ENCODE data around the gene NAXD.

The NAXD gene

GRCh38 chr13:110574161-110574560 is 41.2 kb upstream of the NAXD start:
- no peak for TF ChIP-seq ZBTB7A (IDR thresholded peaks at IDR 0.05; ENCODE audit: low read depth)
- TF ChIP-seq REST (IDR thresholded peaks at IDR 0.05; ENCODE audit: low read depth) = no peak
- TF ChIP-seq RAD21 (IDR thresholded peaks at IDR 0.05; ENCODE audit: low read depth) = no peak
- TF ChIP-seq TCF12 (IDR thresholded peaks at IDR 0.05; ENCODE audit: low read depth) = no peak
- TF ChIP-seq CREB1 (IDR thresholded peaks at IDR 0.05; ENCODE audit: low read depth) = no peak
- no peak for TF ChIP-seq NFIC (IDR thresholded peaks at IDR 0.05)
- TF ChIP-seq EGR1 (IDR thresholded peaks at IDR 0.05) = no peak
- TF ChIP-seq MAX (IDR thresholded peaks at IDR 0.05) = no peak
- TF ChIP-seq CEBPB (IDR thresholded peaks at IDR 0.05) = no peak
- TF ChIP-seq TEAD4 (IDR thresholded peaks at IDR 0.05) = no peak
- no peak for TF ChIP-seq TAF1 (IDR thresholded peaks at IDR 0.05; ENCODE audit: low read depth)
- TF ChIP-seq EP300 (IDR thresholded peaks at IDR 0.05; ENCODE audit: borderline replicate concordance) = no peak
- no peak for TF ChIP-seq FOXM1 (IDR thresholded peaks at IDR 0.05; ENCODE audit: borderline replicate concordance, low read depth)
- TF ChIP-seq USF1 (IDR thresholded peaks at IDR 0.05) = no peak
- TF ChIP-seq YY1 (IDR thresholded peaks at IDR 0.05; ENCODE audit: low read depth) = no peak

- no peak for TF ChIP-seq ZBTB7A (IDR thresholded peaks at IDR 0.05; ENCODE audit: low read depth)
- no peak for TF ChIP-seq EGR1 (IDR thresholded peaks at IDR 0.05)
- TF ChIP-seq CREB1 (IDR thresholded peaks at IDR 0.05; ENCODE audit: low read depth) = no peak; the same call in 1 of the 2 replicates
- TF ChIP-seq EP300 (IDR thresholded peaks at IDR 0.05; ENCODE audit: borderline replicate concordance) = no peak
- peak; percentile 43 for TF ChIP-seq NFIC (IDR thresholded peaks at IDR 0.05)
- TF ChIP-seq FOXM1 (IDR thresholded peaks at IDR 0.05; ENCODE audit: borderline replicate concordance, low read depth) = no peak
- TF ChIP-seq CEBPB (IDR thresholded peaks at IDR 0.05) = no peak
- no peak for TF ChIP-seq USF1 (IDR thresholded peaks at IDR 0.05)
- TF ChIP-seq REST (IDR thresholded peaks at IDR 0.05; ENCODE audit: low read depth) = no peak
- TF ChIP-seq RAD21 (IDR thresholded peaks at IDR 0.05; ENCODE audit: low read depth) = peak; percentile 50
- TF ChIP-seq TAF1 (IDR thresholded peaks at IDR 0.05; ENCODE audit: low read depth) = 0 out of 2 replicates have a peak, but pooled peaks have one; percentile 23
- 0 out of 2 replicates have a peak, but pooled peaks have one; percentile 13 for TF ChIP-seq YY1 (IDR thresholded peaks at IDR 0.05; ENCODE audit: low read depth)
- no peak for TF ChIP-seq TCF12 (IDR thresholded peaks at IDR 0.05; ENCODE audit: low read depth)
- no peak for TF ChIP-seq MAX (IDR thresholded peaks at IDR 0.05)
- no peak for TF ChIP-seq TEAD4 (IDR thresholded peaks at IDR 0.05)
Measured at GRCh38 chr13:110575322-110576069, 39.8 kb upstream of the NAXD start.

GRCh38 chr13:110576070-110576394 is 39.3 kb upstream of the NAXD start:
- TF ChIP-seq TEAD4 (IDR thresholded peaks at IDR 0.05) = no peak
- no peak for TF ChIP-seq USF1 (IDR thresholded peaks at IDR 0.05)
- no peak for TF ChIP-seq EGR1 (IDR thresholded peaks at IDR 0.05)
- TF ChIP-seq TAF1 (IDR thresholded peaks at IDR 0.05; ENCODE audit: low read depth) = no peak
- no peak for TF ChIP-seq CREB1 (IDR thresholded peaks at IDR 0.05; ENCODE audit: low read depth)
- TF ChIP-seq TCF12 (IDR thresholded peaks at IDR 0.05; ENCODE audit: low read depth) = no peak
- no peak for TF ChIP-seq MAX (IDR thresholded peaks at IDR 0.05)
- TF ChIP-seq FOXM1 (IDR thresholded peaks at IDR 0.05; ENCODE audit: borderline replicate concordance, low read depth) = no peak
- TF ChIP-seq YY1 (IDR thresholded peaks at IDR 0.05; ENCODE audit: low read depth) = no peak
- TF ChIP-seq ZBTB7A (IDR thresholded peaks at IDR 0.05; ENCODE audit: low read depth) = no peak
- TF ChIP-seq NFIC (IDR thresholded peaks at IDR 0.05) = no peak
- TF ChIP-seq REST (IDR thresholded peaks at IDR 0.05; ENCODE audit: low read depth) = no peak
- TF ChIP-seq RAD21 (IDR thresholded peaks at IDR 0.05; ENCODE audit: low read depth) = no peak
- no peak for TF ChIP-seq EP300 (IDR thresholded peaks at IDR 0.05; ENCODE audit: borderline replicate concordance)
- no peak for TF ChIP-seq CEBPB (IDR thresholded peaks at IDR 0.05)
